Measurements from ENCODE around the gene ARAP3. TPM values are rescaled to one million over a fixed set of nuclear protein-coding genes. Genes with fewer than 3 reads are reported as not detected.

ARAP3 gene
- total RNA-seq, 1 donor from 2014 or later: 12.5 TPM

GRCh38 chr5:141677415-141677814, 4.6 kb downstream of the ARAP3 start:
- intact Hi-C loops (cut with DNase I): no loop called here
- DNase-seq (no peak), ATAC-seq (ENCODE audit: poor library complexity) (no peak)

- DNase-seq (no peak), ATAC-seq (ENCODE audit: poor library complexity) (no peak)
- intact Hi-C loops (cut with DNase I): no loop called here
Observed at GRCh38 chr5:141675672-141676071, 6.4 kb downstream of the ARAP3 start.

- no peak for DNase-seq
- ATAC-seq (ENCODE audit: poor library complexity): no peak
- intact Hi-C loops (cut with DNase I): no loop called here
Observed at GRCh38 chr5:141674747-141675146, 7.3 kb downstream of the ARAP3 start.

- intact Hi-C loops (cut with DNase I): no loop called here
- peak; percentile 10 for ATAC-seq (ENCODE audit: poor library complexity)
- no peak for DNase-seq
Observed at GRCh38 chr5:141672841-141673813, 8.9 kb downstream of the ARAP3 start.

GRCh38 chr5:141672071-141672840, 9.8 kb downstream of the ARAP3 start:
- ATAC-seq (ENCODE audit: poor library complexity) (no peak), DNase-seq (no peak)
- intact Hi-C loops (cut with DNase I): no loop called here

- no peak for ATAC-seq (ENCODE audit: poor library complexity)
- intact Hi-C loops (cut with DNase I): no loop called here
- DNase-seq: no peak
Observed at GRCh38 chr5:141669520-141669919, 12.5 kb downstream of the ARAP3 start.

- no peak for DNase-seq
- intact Hi-C loops (cut with DNase I): no loop called here
- ATAC-seq (ENCODE audit: poor library complexity): no peak
Observed at GRCh38 chr5:141668601-141669265, 13.3 kb downstream of the ARAP3 start.

GRCh38 chr5:141665995-141666940, 15.8 kb downstream of the ARAP3 start:
- no peak for DNase-seq
- no peak for ATAC-seq (ENCODE audit: poor library complexity)
- intact Hi-C loops (cut with DNase I): no loop called here

- ATAC-seq (ENCODE audit: poor library complexity) (peak; percentile 91), DNase-seq (peak; percentile 87)
Observed at GRCh38 chr5:141664733-141665461, 17.1 kb downstream of the ARAP3 start.

GRCh38 chr5:141663506-141663905, 18.5 kb downstream of the ARAP3 start:
- ATAC-seq (ENCODE audit: poor library complexity): no peak
- intact Hi-C loops (cut with DNase I): no loop called here
- no peak for DNase-seq

More at GRCh38 chr5:141664733-141665461, 17.1 kb downstream of the ARAP3 start:
- intact Hi-C loops (cut with DNase I): no loop called here

GRCh38 chr5:141662028-141662427, 20.0 kb downstream of the ARAP3 start:
- no peak for ATAC-seq (ENCODE audit: poor library complexity)
- intact Hi-C loops (cut with DNase I): no loop called here
- DNase-seq: no peak

- no peak for DNase-seq
- ATAC-seq (ENCODE audit: poor library complexity): no peak
- intact Hi-C loops (cut with DNase I): no loop called here
Observed at GRCh38 chr5:141657937-141658545, 24.0 kb downstream of the ARAP3 start.

- no peak for DNase-seq
- ATAC-seq (ENCODE audit: poor library complexity): no peak
- intact Hi-C loops (cut with DNase I): no loop called here
Observed at GRCh38 chr5:141657404-141657803, 24.6 kb downstream of the ARAP3 start.

GRCh38 chr5:141656396-141656795, 25.6 kb downstream of the ARAP3 start:
- intact Hi-C loops (cut with DNase I): no loop called here
- ATAC-seq (ENCODE audit: poor library complexity): no peak

GRCh38 chr5:141655020-141655419, 27.0 kb downstream of the ARAP3 start:
- DNase-seq (no peak), ATAC-seq (ENCODE audit: poor library complexity) (no peak)
- intact Hi-C loops (cut with DNase I): no loop called here

More at GRCh38 chr5:141656396-141656795, 25.6 kb downstream of the ARAP3 start:
- DNase-seq: no peak

GRCh38 chr5:141654298-141654697, 27.7 kb downstream of the ARAP3 start:
- DNase-seq (no peak), ATAC-seq (ENCODE audit: poor library complexity) (no peak)
- intact Hi-C loops (cut with DNase I): no loop called here

GRCh38 chr5:141651728-141652105, 30.3 kb downstream of the ARAP3 start:
- DNase-seq: no peak
- intact Hi-C loops (cut with DNase I): no loop called here
- ATAC-seq (ENCODE audit: poor library complexity): peak; percentile 5
